HL-60 (cell line): ENCODE data around the gene SNX25.

ENCODE experiments used
- DNase-seq, 2 experiments: peaks; one replicate each; pipeline ENCODE4 v3.0.0-alpha.2; 2010 to 2020; ENCODE audit warnings: low read depth in 1 of 2, low spot score in 1 of 2
- H3K27ac ChIP-seq: fragments of 250-450 bp; sonication (Bioruptor Pico); replicated peaks from 2 replicates; pipeline ENCODE4 v1.5.1; 2020; ENCODE audit warnings: mild to moderate bottlenecking, moderate library complexity
- H3K27me3 ChIP-seq: fragments of 250-450 bp; sonication (Bioruptor Pico); 2 replicates; pipeline ENCODE4 v1.5.1; 2021; ENCODE audit warnings: mild to moderate bottlenecking, moderate library complexity; ENCODE audit not compliant: insufficient read depth, poor library complexity, severe bottlenecking
- H3K4me3 ChIP-seq: replicated peaks from 2 replicates; pipeline ENCODE4 v1.5.1; 2011; ENCODE audit warnings: mild to moderate bottlenecking, control low read depth, low read length; ENCODE audit not compliant: insufficient read depth
- CTCF ChIP-seq: IDR thresholded peaks from one replicate; pipeline ENCODE4 v1.5.1; 2011; ENCODE audit warnings: low read length, control low read depth, inconsistent platforms; ENCODE audit not compliant: insufficient read depth
- GABPA ChIP-seq: IDR thresholded peaks from 2 replicates; pipeline ENCODE4 v1.6.1; 2012; ENCODE audit warnings: low read depth
- POLR2AphosphoS5 ChIP-seq: IDR thresholded peaks from 2 replicates; pipeline ENCODE4 v1.6.1; 2012; ENCODE audit warnings: low read depth
- REST ChIP-seq: IDR thresholded peaks from 2 replicates; pipeline ENCODE4 v1.6.1; 2012; ENCODE audit warnings: low read depth; ENCODE audit not compliant: insufficient replicate concordance
- SPI1 ChIP-seq: IDR thresholded peaks from 2 replicates; pipeline ENCODE4 v1.6.1; 2012; ENCODE audit warnings: low read depth, mild to moderate bottlenecking, borderline replicate concordance

Gene SNX25

GRCh38 chr4:185395238-185395955, 186.0 kb downstream of the SNX25 start, which contains the start of gene LRP2BP:
Gene LRP2BP, minus strand, starts transcription at chr4:185395924. Its CDS starts 17,738 bp downstream, at chr4:185378186.
- peak within 1 kb of the TSS; percentile 70 for H3K27ac ChIP-seq
- DNase-seq: no peak
- no peaks in the 10 kb centered on the region for H3K27me3 ChIP-seq
- peak within 1 kb of the TSS; percentile 87 for H3K4me3 ChIP-seq
- TF ChIP-seq REST: no peak
- no peak for TF ChIP-seq GABPA
- TF ChIP-seq POLR2AphosphoS5: no peak
- no peak for TF ChIP-seq CTCF
- no peak for TF ChIP-seq SPI1

- Histone ChIP-seq H3K4me3 (peak overlapping the region; percentile 87), H3K27me3 (no peaks in the 10 kb centered on the region), H3K27ac (peak overlapping the region; percentile 70)
- TF ChIP-seq CTCF (no peak), GABPA (peak; percentile 68), SPI1 (no peak), REST (peak; percentile 91), POLR2AphosphoS5 (peak; percentile 78)
- peak; percentile 81 to 93 for DNase-seq
Measured at GRCh38 chr4:185395956-185396723, 186.7 kb downstream of the SNX25 start.

- Histone ChIP-seq H3K27ac (peak within 1 kb of the TSS; percentile 70), H3K4me3 (peak within 1 kb of the TSS; percentile 87), H3K27me3 (no peaks in the 10 kb centered on the region)
- peak; percentile 41 for TF ChIP-seq REST
- no peak for TF ChIP-seq POLR2AphosphoS5
- no peak for TF ChIP-seq SPI1
- no peak for TF ChIP-seq CTCF
- TF ChIP-seq GABPA: no peak
- no peak for DNase-seq
Measured at GRCh38 chr4:185396724-185397385, 187.5 kb downstream of the SNX25 start, which contains the start of gene ANKRD37. Gene ANKRD37, plus strand, starts transcription at chr4:185396841. Its CDS starts 83 bp downstream, at chr4:185396924.
